HG02610 (cell line): ENCODE measurements around the gene ANKDD1B.
A peak's percentile ranks its signal among the peaks of the same experiment; 100 is the strongest.
"Not testable (repeated sequence)": the region's sequence is repeated elsewhere in the genome, so short reads cannot be mapped to it uniquely, and the experiment has no call there.

Experiments used
- ATAC-seq: cut with Tn5 transposase; IDR thresholded peaks from one replicate; pipeline ENCODE4 v1.9.1; 2021; ENCODE audit warnings: mild to moderate bottlenecking, moderate library complexity; ENCODE audit not compliant: unreplicated experiment

The ANKDD1B gene

GRCh38 chr5:75611311-75612225 lies at the start of gene ANKDD1B:
ANKDD1B (plus strand) TSS chr5:75611453; CDS start chr5:75611635, 182 bp downstream.
- no peak for ATAC-seq

DNA sequence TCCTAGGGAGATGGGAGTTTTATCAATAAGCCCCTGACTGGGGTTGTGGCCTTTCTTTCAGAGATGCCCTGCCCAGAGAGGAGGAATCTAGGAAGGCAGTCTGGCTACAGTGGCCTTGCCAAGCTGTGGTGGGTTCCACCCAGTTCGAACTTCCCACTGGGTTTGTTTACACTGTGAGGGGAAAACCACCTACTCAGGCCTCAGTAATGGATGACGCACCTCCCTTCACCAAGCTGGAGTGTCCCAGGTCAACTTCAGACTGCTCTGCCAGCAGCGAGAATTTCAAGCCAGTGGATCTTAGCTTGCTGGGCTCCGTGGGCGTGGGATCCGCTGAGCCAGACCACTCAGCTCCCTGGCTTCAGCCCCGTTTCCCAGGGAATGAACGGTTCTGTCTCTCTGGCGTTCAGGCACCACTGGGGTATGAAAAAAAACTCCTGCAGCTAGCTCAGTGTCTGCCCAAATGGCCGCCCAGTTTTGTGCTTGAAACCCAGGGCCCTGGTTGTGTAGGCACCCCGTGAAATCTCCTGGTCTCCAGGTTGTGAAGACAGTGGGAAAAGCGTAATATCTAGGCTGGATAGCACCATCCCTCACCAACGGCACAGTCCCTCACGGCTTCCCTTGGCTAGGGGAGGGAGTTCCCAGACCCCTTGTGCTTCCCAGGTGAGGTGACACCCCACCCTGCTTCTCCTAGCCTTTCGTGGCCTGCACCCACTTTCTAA lies 45.1 kb upstream of the ANKDD1B start:
- peak; percentile 8 for ATAC-seq

DNA sequence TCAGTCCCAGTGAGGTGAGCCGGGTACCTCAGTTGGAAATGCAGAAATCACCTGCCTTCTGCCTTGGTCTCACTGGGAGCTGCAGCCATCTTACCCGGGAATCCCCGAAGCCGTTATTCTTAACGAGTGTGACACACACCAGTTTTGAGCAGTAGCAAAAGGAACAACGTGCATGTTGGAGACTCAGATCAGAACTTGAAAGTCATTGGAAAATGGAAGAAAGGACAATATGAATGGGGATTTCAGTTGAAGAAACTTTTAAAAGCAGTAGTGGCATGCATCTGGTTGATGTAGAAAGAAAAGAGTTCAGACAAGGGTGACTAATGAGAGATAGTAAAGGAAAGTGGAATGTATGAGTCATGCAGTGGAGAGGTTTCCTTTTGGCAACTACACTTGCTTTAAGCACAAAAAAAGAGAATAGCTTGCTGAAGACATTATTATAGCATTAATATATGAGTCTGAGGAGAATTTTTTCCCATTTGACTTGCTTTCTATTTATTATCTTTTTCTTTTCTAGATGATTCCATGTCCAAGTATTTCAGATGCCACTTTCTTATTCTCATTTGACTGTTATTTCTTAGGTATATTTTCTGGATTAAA lies 44.4 kb upstream of the ANKDD1B start:
- peak; percentile 78 for ATAC-seq

GRCh38 chr5:75567710-75568109 lies 43.5 kb upstream of the ANKDD1B start:
- peak; percentile 39 for ATAC-seq

DNA sequence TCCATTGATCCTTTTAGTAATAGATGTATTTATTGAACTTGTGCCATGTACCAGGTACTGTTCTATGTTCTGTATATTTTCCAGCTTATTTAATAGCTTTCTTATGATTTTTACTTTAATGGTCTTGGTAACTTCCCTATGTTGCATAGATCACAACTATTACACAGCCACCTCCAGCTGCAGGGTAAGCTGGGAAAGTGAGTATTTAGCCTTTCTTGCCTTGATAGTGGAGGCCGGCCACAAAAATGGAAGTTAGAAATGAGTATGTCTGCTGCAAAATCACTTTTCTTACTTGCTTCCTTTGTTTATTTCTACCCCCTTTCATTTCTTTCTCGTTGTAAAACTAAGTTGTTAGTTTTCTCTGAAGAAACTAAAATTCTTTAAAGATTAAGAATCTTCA lies 43.1 kb upstream of the ANKDD1B start:
- peak; percentile 30 for ATAC-seq

GRCh38 chr5:75571547-75571946 lies 39.7 kb upstream of the ANKDD1B start:
- ATAC-seq, result no peak

- peak; percentile 3 for ATAC-seq
Observed at GRCh38 chr5:75574791-75575190, 36.5 kb upstream of the ANKDD1B start.

GRCh38 chr5:75578280-75578679 lies 33.0 kb upstream of the ANKDD1B start:
- ATAC-seq, result not testable (repeated sequence)

GRCh38 chr5:75584641-75585040 lies 26.6 kb upstream of the ANKDD1B start:
- no peak for ATAC-seq

GRCh38 chr5:75588666-75589065 lies 22.6 kb upstream of the ANKDD1B start:
- ATAC-seq, result no peak

DNA sequence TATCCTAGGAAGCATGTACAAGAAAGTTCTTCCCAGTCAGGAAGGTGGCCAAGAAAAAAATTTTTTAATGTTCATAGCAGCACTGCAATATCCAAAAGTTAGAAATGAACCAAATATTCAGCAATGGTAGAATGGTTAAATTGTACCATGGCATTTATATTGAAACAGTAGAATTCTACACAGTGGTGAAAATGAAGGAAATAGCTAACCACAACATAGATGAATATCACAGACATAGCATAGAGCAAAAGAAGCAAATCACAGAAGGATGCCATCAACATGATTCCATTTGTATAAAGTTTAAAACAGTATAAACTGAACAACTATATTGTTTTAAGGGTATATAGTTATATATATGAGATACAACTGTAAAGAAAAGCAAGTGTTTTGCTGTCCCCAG lies 10.7 kb upstream of the ANKDD1B start:
- no peak for ATAC-seq

- no peak for ATAC-seq
Observed at GRCh38 chr5:75601567-75601966, 9.7 kb upstream of the ANKDD1B start.

DNA sequence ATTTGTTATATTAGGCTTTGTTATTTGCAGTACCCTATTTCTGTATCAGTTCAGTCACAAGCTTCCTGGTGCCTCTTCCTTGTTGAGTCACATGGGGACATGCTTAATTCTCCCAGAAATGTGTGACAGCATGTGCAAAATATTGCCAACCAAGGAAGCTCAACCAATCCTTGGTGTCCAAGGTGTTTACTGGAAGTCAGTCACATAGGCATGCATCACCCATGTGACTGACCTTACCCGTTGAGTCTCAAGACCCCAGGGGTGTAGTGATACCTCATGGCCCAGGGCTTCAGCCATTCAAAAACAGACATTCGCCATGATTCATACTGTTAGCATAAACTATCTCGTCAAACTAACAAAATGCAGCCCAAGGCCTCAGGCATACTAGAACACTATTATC lies 9.3 kb upstream of the ANKDD1B start:
- ATAC-seq, result no peak

GRCh38 chr5:75603371-75603770 lies 7.9 kb upstream of the ANKDD1B start:
- no peak for ATAC-seq

DNA sequence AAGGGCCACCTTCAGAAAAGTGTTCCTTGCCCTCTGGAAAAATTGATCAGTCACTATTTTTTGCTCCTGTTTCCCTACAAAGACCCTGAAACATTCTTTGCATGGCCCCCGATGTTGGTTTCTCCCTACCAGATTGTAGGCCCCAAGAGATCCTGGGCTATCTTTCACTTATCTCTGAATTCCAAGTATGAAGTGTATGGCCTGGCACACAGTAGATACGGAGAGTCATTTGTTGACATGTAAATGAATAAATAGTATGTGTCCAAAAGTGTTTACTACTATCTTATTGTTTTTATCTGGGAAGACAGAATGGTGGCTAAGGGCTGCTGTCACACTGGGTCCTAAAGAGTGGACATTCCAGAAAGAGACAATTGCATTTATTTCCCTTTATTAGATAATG lies 7.4 kb upstream of the ANKDD1B start:
- no peak for ATAC-seq

- ATAC-seq, result not testable (repeated sequence)
Observed at GRCh38 chr5:75607341-75607740, 3.9 kb upstream of the ANKDD1B start.

DNA sequence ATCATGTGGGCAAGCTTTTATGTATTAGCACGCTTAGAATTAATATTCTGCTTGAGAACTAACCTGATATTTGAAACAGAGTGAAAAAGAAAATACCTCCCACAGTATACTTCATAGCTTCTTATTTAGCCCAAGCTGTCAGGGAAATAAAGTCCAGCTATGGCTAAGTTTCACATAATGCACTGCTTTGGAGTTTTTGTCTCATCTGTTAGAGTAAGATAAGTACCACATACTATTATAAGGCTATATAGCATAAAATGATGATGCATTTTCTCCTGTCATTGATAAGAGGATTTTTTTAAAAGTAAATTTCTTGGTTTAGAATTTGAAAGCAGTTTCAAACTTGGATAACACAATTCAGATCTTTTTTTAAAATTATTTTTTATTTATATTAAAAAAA lies 2.4 kb upstream of the ANKDD1B start:
- no peak for ATAC-seq

DNA sequence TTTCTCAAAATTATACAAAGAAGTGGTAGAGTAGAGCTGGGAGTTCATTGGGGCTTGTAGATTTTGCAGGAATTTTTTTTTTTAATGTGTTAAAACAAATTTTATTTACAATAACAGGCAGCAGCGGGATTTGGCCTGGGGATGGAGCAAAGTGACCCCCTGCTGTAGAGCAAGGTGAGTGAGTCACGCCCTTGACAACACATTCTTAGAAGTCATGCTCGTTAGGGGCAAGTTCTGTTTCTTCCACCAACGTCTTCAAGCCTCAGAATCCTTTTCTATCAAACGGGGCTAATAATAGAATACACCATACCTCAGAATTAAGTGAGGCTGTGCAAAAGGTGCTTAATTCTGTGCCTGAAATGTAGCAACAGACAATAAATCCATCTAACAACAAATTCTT lies 1.1 kb upstream of the ANKDD1B start:
- ATAC-seq, result no peak

- not testable (repeated sequence) for ATAC-seq
Observed at GRCh38 chr5:75610859-75611310, 368 bp upstream of the ANKDD1B start.

DNA sequence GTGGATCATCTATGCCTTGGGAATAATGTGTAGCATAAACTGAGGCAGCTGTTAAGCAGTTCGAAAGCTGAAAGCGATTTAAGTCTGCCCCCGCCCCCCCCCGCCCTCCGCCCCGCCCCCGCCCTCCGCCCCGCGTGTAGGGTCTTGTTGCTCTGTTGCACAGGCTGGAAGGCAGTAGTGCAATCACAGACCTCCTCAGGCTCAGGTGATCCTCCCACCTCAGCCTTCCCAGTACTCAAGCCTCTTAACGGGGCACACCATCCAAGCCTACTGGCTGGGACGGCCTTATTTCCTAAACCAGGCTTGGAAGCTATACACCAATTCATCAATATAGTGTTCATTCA lies 945 bp downstream of the ANKDD1B start:
- ATAC-seq, result no peak

DNA sequence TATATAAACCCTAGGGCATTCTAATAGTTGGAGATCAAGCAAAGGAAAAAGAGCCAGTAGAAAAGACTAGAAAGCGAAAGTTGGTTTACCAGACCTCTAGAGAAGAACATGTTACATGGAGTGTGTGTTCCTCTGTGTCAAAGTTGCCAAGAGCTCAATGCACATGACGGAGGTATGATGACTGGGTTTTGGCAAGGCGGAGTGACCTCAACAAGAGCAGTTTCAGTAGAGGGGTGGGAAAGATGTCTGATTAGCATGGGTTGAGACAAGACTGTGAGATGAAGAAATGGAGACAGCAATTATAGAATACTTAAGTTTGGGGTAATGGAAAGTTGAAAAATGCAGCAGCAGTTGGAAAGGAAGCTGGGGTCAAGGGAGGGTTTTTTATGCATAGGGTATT lies 1.6 kb downstream of the ANKDD1B start:
- ATAC-seq, result no peak

- no peak for ATAC-seq
Observed at GRCh38 chr5:75614176-75614575, 2.9 kb downstream of the ANKDD1B start.
